Panc1 (cell line): ENCODE results near the gene BRCA1. TPM values are rescaled to one million over a fixed set of nuclear protein-coding genes. Genes with fewer than 3 reads are reported as not detected.

ENCODE experiments used
- ATAC-seq: fragments of 200-7000 bp; cut with Tn5 transposase; 2 replicates; pipeline ENCODE4 v1.9.1; 2020; ENCODE audit warnings: mild to moderate bottlenecking, moderate library complexity
- BruUV-seq: library from RNA; stranded (reverse); fragments of 400-500 nt; replicated peaks from 2 replicates; lab custom pipeline; 2021; lab: Mats Ljungman, UMichigan
- CTCF ChIA-PET: fragments of 300-600 bp; sonication (Branson Sonifier 250); formaldehyde crosslinking; loops from one replicate; lab custom pipeline; 2022; ENCODE audit warnings: antibody characterized with exemption; lab: Charles Lee
- POLR2A ChIA-PET: fragments of 300-600 bp; sonication (Branson Sonifier 250); formaldehyde crosslinking; loops from one replicate; lab custom pipeline; 2022; ENCODE audit warnings: antibody characterized with exemption; lab: Charles Lee
- DNase-seq: peaks from one replicate; pipeline ENCODE4 v3.0.0-alpha.2; 2010; ENCODE audit warnings: low read depth, low spot score
- H3K27ac ChIP-seq: 2 replicates; pipeline ENCODE4 v1.5.1; 2011; ENCODE audit warnings: mild to moderate bottlenecking, low read length, inconsistent platforms
- H3K27me3 ChIP-seq: fragments of 200-500 bp; sonication (Bioruptor generic); 2 replicates; pipeline ENCODE4 v1.6.0; 2014; ENCODE audit warnings: low read length, inconsistent platforms; ENCODE audit not compliant: control insufficient read depth, insufficient read depth
- H3K36me3 ChIP-seq: fragments of 200-500 bp; sonication (Bioruptor generic); 2 replicates; pipeline ENCODE4 v1.5.1; 2014; ENCODE audit warnings: inconsistent platforms, mild to moderate bottlenecking, low read length, moderate library complexity; ENCODE audit not compliant: control insufficient read depth, insufficient read depth
- H3K4me1 ChIP-seq: 2 replicates; pipeline ENCODE4 v1.5.1; 2011; ENCODE audit warnings: inconsistent platforms, mild to moderate bottlenecking, low read length, moderate library complexity; ENCODE audit not compliant: control insufficient read depth, insufficient read depth
- H3K4me3 ChIP-seq, 2 experiments: 2 replicates each; pipeline ENCODE4 v1.5.1; 2011 to 2012; ENCODE audit warnings: low read depth in 2 of 2, low read length in 2 of 2, mild to moderate bottlenecking in 2 of 2, inconsistent platforms in 1 of 2, moderate library complexity in 1 of 2
- H3K9me3 ChIP-seq: fragments of 200-500 bp; sonication (Bioruptor generic); 2 replicates; pipeline ENCODE4 v1.5.1; 2014; ENCODE audit warnings: low read depth, mild to moderate bottlenecking, inconsistent platforms, low read length, moderate library complexity; ENCODE audit not compliant: control insufficient read depth, insufficient read depth
- POLR2AphosphoS5 ChIP-seq: IDR thresholded peaks from 2 replicates; pipeline ENCODE4 v1.6.1; 2012; ENCODE audit warnings: mild to moderate bottlenecking, low read depth, low read length, moderate library complexity
- SIN3A ChIP-seq: IDR thresholded peaks from 2 replicates; pipeline ENCODE4 v1.6.1; 2012; ENCODE audit warnings: low read depth, mild to moderate bottlenecking, low read length, moderate library complexity, borderline replicate concordance; ENCODE audit not compliant: insufficient read depth
- TCF7L2 ChIP-seq: IDR thresholded peaks from 2 replicates; pipeline ENCODE4 v1.6.1; 2011; ENCODE audit warnings: mild to moderate bottlenecking, low read depth, low read length, inconsistent platforms
- in situ Hi-C: cut with HindIII; loops from 2 replicates; pipeline ENCODE4 v1.10.0; 2016; ENCODE audit warnings: low sequenced_read_pairs, low pct_unique_long_range_greater_than_20kb
- intact Hi-C: fragments of 100-400 bp; cut with micrococcal nuclease; formaldehyde crosslinking; loops from one replicate; pipeline ENCODE4 v1.10.0; 2022; ENCODE audit not compliant: unreplicated experiment
- total RNA-seq: library from RNA; stranded (reverse); gene quantifications from one replicate; pipeline ENCODE4 v1.2.1, GENCODE V29; 2021; ENCODE audit not compliant: unreplicated experiment
- TF ChIP-seq, protein P1 (sequence below): fragments of 450-650 bp; IDR thresholded peaks from 2 replicates; pipeline ENCODE4 v1.5.1; 2017; ENCODE audit warnings: mild to moderate bottlenecking
- TF ChIP-seq, protein P2 (sequence below), 2 experiments: IDR thresholded peaks; 2 replicates each; pipeline ENCODE4 v1.6.1; 2011 to 2012; ENCODE audit warnings: low read depth in 2 of 2, control low read depth in 1 of 2, low read length in 1 of 2, mild to moderate bottlenecking in 1 of 2, moderate library complexity in 1 of 2; ENCODE audit not compliant: insufficient read depth in 1 of 2

The BRCA1 gene
- total RNA-seq, 1 experiment from 2014 or later = 29.9 TPM

DNA sequence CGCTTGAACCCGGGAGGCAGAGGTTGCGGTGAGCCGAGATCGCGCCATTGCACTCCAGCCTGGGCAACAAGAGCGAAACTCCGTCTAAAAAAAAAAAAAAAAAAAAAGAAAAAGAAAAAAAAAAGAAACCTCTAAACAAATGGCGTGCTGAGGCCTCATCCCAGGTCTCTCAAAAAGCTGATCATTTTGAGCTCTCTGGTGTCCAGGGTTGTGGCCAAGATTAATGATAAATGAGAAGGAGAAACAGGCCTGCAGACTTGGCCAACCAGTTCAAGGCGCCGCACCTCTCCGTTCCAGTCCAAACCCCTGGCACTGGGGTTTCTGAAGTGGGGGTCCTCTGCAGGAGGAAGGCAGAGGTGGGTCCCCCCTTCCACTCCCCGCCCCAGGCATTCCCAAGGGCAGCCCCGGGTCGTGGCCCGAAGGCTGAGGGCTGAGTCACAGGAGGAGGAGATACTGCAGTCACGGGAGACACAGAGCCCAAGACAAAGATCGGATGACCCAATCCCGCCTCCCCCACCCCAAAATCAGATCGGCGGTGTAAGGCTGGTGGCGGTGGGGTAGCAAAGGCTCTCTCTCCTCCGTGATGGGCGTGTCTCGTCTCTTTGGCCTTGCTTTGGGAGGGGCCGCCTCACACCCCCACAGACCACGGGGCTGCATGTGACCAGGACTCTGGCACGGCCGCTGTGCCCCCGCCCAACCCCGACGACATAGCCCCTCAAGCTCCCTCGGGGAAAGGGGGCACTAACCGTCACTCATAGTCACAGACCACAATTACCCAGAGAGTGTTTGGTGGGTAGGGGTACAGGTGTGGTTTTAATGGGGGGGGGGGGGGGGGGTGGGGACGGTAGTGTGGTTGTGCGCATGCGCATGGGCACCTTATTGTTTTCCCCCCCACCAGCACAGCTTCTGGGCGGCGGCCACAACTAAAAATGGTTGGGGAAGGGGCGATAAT is 104.1 kb downstream of the BRCA1 start:
- Histone ChIP-seq H3K4me1 (peaks cover 12% of the 10 kb centered on the region), H3K9me3 (no peaks in the 10 kb centered on the region), H3K36me3 (no peaks in the 10 kb centered on the region; the same call in 1 of the 2 replicates), H3K27ac (peak overlapping the region; percentile 82), H3K27me3 (no peaks in the 10 kb centered on the region), H3K4me3 (peak overlapping the region; percentile 71 to 87)
- intact Hi-C loops = no loop called here
- POLR2A ChIA-PET = interaction anchor here (0.6 kb wide), 1 partner anchor 13 kb away, joined by 4 read pairs; no protein-coding TSS in a partner anchor
- TF ChIP-seq POLR2AphosphoS5 = no peak
- no peak for TF ChIP-seq TCF7L2
- TF ChIP-seq SIN3A = no peak
- TF ChIP-seq, protein P1, sequence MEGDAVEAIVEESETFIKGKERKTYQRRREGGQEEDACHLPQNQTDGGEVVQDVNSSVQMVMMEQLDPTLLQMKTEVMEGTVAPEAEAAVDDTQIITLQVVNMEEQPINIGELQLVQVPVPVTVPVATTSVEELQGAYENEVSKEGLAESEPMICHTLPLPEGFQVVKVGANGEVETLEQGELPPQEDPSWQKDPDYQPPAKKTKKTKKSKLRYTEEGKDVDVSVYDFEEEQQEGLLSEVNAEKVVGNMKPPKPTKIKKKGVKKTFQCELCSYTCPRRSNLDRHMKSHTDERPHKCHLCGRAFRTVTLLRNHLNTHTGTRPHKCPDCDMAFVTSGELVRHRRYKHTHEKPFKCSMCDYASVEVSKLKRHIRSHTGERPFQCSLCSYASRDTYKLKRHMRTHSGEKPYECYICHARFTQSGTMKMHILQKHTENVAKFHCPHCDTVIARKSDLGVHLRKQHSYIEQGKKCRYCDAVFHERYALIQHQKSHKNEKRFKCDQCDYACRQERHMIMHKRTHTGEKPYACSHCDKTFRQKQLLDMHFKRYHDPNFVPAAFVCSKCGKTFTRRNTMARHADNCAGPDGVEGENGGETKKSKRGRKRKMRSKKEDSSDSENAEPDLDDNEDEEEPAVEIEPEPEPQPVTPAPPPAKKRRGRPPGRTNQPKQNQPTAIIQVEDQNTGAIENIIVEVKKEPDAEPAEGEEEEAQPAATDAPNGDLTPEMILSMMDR = no peak
- TF ChIP-seq, protein P2, sequence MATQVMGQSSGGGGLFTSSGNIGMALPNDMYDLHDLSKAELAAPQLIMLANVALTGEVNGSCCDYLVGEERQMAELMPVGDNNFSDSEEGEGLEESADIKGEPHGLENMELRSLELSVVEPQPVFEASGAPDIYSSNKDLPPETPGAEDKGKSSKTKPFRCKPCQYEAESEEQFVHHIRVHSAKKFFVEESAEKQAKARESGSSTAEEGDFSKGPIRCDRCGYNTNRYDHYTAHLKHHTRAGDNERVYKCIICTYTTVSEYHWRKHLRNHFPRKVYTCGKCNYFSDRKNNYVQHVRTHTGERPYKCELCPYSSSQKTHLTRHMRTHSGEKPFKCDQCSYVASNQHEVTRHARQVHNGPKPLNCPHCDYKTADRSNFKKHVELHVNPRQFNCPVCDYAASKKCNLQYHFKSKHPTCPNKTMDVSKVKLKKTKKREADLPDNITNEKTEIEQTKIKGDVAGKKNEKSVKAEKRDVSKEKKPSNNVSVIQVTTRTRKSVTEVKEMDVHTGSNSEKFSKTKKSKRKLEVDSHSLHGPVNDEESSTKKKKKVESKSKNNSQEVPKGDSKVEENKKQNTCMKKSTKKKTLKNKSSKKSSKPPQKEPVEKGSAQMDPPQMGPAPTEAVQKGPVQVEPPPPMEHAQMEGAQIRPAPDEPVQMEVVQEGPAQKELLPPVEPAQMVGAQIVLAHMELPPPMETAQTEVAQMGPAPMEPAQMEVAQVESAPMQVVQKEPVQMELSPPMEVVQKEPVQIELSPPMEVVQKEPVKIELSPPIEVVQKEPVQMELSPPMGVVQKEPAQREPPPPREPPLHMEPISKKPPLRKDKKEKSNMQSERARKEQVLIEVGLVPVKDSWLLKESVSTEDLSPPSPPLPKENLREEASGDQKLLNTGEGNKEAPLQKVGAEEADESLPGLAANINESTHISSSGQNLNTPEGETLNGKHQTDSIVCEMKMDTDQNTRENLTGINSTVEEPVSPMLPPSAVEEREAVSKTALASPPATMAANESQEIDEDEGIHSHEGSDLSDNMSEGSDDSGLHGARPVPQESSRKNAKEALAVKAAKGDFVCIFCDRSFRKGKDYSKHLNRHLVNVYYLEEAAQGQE (IDR thresholded peaks at IDR 0.05; ENCODE audit: insufficient read depth in 1 of 2, low read depth in 2 of 2, low read length in 1 of 2) = no peak
- CTCF ChIA-PET = no interaction called here
- no TSS peak for BruUV-seq
- peak; percentile 33 for DNase-seq
- peak; percentile 49 for ATAC-seq
- in situ Hi-C loops = no loop called here

DNA sequence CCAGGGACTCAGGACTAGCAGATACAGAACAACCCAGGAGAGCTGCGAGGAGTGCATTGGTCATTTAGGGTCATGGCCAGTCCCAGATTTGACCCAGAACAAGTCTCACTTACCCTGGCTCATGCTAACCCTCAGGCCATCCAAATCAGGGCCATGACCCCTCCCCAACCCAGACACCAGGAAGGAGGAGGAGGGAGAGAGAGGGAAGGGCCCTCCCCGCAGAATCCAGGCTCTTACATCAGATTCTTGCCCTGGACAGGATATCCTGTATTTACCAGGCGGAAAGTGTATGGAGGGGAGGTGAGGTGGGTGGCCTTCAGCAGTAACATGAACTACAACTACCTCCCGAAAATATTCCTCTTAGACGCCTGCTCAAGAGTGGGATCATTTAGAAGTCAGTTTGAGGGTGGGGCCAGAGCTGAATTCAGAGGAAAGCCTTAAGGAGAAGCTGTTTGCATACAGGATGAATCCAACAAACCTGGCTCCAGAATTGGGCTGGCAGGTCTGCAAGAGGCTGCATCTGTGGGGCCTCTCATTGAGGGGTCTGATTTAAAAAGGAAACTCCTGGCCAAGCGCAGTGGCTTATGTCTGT is 105.0 kb downstream of the BRCA1 start:
- ATAC-seq = no peak
- in situ Hi-C loops (no loop called here), intact Hi-C loops (no loop called here)
- DNase-seq = no peak
- no peaks in the 10 kb centered on the region for H3K9me3 ChIP-seq
- H3K36me3 ChIP-seq = no peaks in the 10 kb centered on the region; the same call in 1 of the 2 replicates
- no peaks in the 10 kb centered on the region for H3K27me3 ChIP-seq
- TSS peak; percentile 45 for BruUV-seq
- POLR2A ChIA-PET = no interaction called here
- H3K27ac ChIP-seq = peak overlapping the region; percentile 82; the same call in 1 of the 2 replicates
- peak overlapping the region; percentile 71 to 87 for H3K4me3 ChIP-seq
- H3K4me1 ChIP-seq = peaks cover 14% of the 10 kb centered on the region
- CTCF ChIA-PET = no interaction called here
- TF ChIP-seq TCF7L2 = no peak
- TF ChIP-seq, protein P2 (IDR thresholded peaks at IDR 0.05; ENCODE audit: insufficient read depth in 1 of 2, low read depth in 2 of 2, low read length in 1 of 2) = no peak
- TF ChIP-seq, protein P1 = no peak
- TF ChIP-seq POLR2AphosphoS5 = no peak
- no peak for TF ChIP-seq SIN3A
